MG63 (cell line): ENCODE data around the gene DEFB108B. TPM values are rescaled to one million over a fixed set of nuclear protein-coding genes. Genes with fewer than 3 reads are reported as not detected.
"Not testable (repeated sequence)": the region's sequence is repeated elsewhere in the genome, so short reads cannot be mapped to it uniquely, and the experiment has no call there.

Experiments
- DNase-seq: peaks from one replicate; pipeline ENCODE4 v3.0.0-alpha.2; 2020
- H3K27me3 ChIP-seq: fragments of 250-450 bp; sonication (Bioruptor Pico); 2 replicates; pipeline ENCODE4 v1.5.1; 2020; ENCODE audit warnings: mild to moderate bottlenecking, moderate library complexity
- H3K36me3 ChIP-seq: fragments of 250-450 bp; sonication (Bioruptor Pico); 2 replicates; pipeline ENCODE4 v1.5.1; 2020; ENCODE audit warnings: mild to moderate bottlenecking, moderate library complexity
- H3K4me3 ChIP-seq: fragments of 250-450 bp; sonication (Bioruptor Pico); 2 replicates; pipeline ENCODE4 v1.5.1; 2020; ENCODE audit warnings: mild to moderate bottlenecking, moderate library complexity
- H3K9me3 ChIP-seq: fragments of 250-450 bp; sonication (Bioruptor Pico); 2 replicates; pipeline ENCODE4 v1.5.1; 2020; ENCODE audit warnings: mild to moderate bottlenecking, moderate library complexity
- total RNA-seq: library from RNA; depleted of rRNA; stranded (reverse); fragments of >200 nt; shearing (Covaris generic); gene quantifications from 2 replicates; pipeline ENCODE4 v1.2.3, GENCODE V29; 2014; ENCODE audit warnings: low replicate concordance

Gene DEFB108B
- total RNA-seq, 1 experiment from 2014 or later = not detected

DNA sequence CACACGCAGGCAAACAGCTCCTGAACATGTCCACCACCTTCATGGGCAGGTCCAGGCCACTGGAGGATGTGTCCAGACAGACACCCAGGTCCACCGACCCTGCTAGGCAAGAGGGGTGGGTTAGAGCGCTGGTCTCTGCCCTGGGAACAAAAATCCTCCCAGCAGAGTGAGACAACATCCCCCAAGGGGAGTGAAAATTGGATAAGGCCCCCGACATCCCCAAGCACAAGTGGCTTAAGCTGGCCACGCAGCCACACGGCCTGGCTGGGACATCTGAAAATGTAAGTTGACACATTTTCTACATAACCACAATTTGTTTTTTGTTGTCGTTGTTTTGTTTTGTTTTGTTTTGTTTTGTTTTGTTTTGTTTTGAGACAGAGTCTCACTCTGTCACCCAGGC, 30.1 kb upstream of the DEFB108B start:
- H3K4me3 ChIP-seq, H3K36me3 ChIP-seq, DNase-seq, H3K9me3 ChIP-seq, H3K27me3 ChIP-seq: not testable (repeated sequence)

- not testable (repeated sequence) for H3K27me3 ChIP-seq
Measured at GRCh38 chr11:71804158-71804947, 28.6 kb upstream of the DEFB108B start.

DNA sequence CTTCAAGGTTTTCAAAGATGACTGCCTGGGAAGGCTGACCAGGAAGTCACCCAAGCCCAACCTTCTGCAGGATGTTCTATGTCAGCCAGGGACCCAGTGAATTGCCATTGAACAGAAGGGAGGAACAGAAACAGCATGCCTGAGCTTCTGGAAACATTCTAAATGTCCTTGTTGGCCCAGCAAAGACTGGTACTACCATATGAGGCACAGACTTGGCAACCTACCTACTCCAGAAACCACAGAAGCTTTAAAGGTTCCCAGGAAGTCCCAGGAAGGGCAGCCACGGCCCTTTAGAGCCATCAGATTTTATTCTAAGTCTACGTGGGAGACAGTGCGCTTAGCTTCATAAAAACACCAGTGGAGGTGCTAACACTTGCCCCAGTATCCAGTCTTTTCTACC, 20.5 kb upstream of the DEFB108B start:
- H3K36me3 ChIP-seq, H3K27me3 ChIP-seq, H3K4me3 ChIP-seq, H3K9me3 ChIP-seq: not testable (repeated sequence)
- DNase-seq = peak; percentile 17

More at GRCh38 chr11:71804158-71804947, 28.6 kb upstream of the DEFB108B start:
- H3K4me3 ChIP-seq, H3K9me3 ChIP-seq, H3K36me3 ChIP-seq, DNase-seq: not testable (repeated sequence)

GRCh38 chr11:71813481-71814355, 19.3 kb upstream of the DEFB108B start:
- H3K4me3 ChIP-seq = peak overlapping the region; percentile 49
- not testable (repeated sequence) for H3K9me3 ChIP-seq, H3K36me3 ChIP-seq, H3K27me3 ChIP-seq
- peak; percentile 70 for DNase-seq

- H3K4me3 ChIP-seq, H3K9me3 ChIP-seq, H3K27me3 ChIP-seq, H3K36me3 ChIP-seq, DNase-seq: not testable (repeated sequence)
Measured at GRCh38 chr11:71821539-71821938, 11.5 kb upstream of the DEFB108B start.

DNA sequence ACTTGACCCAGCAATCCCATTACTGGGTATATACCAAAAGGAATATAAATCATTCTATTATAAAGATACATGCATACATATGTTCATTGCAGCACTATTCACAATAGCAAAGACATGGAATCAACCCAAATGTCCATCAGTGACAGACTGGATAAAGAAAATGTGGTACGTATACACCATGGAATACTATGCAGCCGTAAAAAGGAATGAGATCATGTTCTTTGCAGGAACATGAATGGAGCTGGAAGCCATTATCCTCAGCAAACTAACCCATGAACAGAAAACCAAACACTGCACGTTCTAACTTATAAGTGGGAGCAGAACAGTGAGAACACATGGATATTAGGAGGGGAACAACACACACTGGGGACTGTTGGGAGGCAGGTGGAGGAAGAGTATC, 3.8 kb upstream of the DEFB108B start:
- H3K36me3 ChIP-seq, DNase-seq, H3K9me3 ChIP-seq, H3K27me3 ChIP-seq, H3K4me3 ChIP-seq: not testable (repeated sequence)

DNA sequence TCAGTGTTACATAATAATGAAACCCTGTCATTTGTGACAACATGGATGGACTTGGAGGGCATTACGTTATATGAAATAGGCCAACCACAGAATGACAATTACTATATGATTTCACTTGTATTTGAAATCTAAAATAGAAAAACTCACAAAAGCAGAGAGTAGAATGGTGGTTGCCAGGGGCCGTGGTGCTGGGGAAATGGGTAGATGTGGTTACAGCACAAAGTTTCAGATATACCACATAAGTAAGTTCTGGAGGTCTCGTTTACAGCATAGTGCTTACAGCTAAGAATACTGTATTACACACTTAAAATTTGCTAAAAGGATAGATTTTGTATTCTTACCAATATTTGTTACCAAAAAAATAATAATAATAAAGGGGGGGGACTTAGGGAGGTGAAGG, 3.3 kb upstream of the DEFB108B start:
- not testable (repeated sequence) for H3K9me3 ChIP-seq, H3K36me3 ChIP-seq, H3K27me3 ChIP-seq, DNase-seq, H3K4me3 ChIP-seq

DNA sequence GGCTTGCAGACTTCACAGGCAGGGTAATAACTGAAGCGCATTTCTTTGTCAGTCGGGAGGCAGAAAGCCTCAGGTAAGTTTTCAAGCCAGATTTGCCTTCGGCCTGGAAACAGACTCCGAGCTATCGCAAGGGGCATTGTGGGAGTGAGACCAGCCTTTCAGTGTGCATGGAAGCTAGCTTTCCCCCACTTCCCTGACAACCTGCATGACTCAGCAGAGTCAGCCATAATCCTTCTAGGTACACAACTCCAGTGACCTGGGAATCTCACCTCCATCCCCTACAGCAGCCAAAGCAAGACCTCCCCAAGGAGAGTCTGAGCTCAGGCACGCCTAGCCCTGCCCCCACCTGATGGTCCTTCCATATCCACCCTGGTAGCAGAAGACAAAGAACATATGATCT, 9.7 kb downstream of the DEFB108B start:
- DNase-seq, H3K9me3 ChIP-seq, H3K27me3 ChIP-seq, H3K4me3 ChIP-seq, H3K36me3 ChIP-seq: not testable (repeated sequence)

GRCh38 chr11:71843355-71843754, 10.4 kb downstream of the DEFB108B start:
- not testable (repeated sequence) for H3K36me3 ChIP-seq, DNase-seq, H3K4me3 ChIP-seq, H3K27me3 ChIP-seq, H3K9me3 ChIP-seq

DNA sequence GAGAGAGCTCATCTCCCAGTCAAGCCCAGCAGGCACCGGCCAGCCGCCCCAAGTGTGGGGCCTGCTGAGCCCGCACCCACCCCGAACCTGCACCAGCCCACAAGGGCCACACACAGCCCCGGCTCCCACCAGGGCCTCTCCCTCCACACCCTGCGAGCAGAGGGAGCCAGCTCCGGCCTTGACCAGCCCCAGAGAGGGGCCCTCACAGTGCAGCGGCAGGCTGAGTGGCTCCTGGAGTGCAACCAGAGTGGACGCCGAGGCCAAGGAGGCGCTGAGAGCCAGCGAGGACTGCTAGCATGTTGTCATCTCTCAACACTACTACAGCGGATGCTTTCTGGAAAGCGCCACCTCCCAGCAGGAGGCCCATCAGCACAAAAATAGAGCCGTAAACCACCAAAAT, 10.9 kb downstream of the DEFB108B start:
- Histone ChIP-seq H3K27me3 (no peaks in the 10 kb centered on the region), H3K36me3 (no peaks in the 10 kb centered on the region), H3K4me3 (no peak overlapping the region), H3K9me3 (no peaks in the 10 kb centered on the region)
- no peak for DNase-seq

- not testable (repeated sequence) for H3K27me3 ChIP-seq, H3K36me3 ChIP-seq, H3K9me3 ChIP-seq, H3K4me3 ChIP-seq, DNase-seq
Measured at GRCh38 chr11:71853895-71854294, 20.9 kb downstream of the DEFB108B start.

GRCh38 chr11:71855880-71856279, 22.9 kb downstream of the DEFB108B start:
- DNase-seq, H3K4me3 ChIP-seq, H3K9me3 ChIP-seq, H3K27me3 ChIP-seq, H3K36me3 ChIP-seq: not testable (repeated sequence)

DNA sequence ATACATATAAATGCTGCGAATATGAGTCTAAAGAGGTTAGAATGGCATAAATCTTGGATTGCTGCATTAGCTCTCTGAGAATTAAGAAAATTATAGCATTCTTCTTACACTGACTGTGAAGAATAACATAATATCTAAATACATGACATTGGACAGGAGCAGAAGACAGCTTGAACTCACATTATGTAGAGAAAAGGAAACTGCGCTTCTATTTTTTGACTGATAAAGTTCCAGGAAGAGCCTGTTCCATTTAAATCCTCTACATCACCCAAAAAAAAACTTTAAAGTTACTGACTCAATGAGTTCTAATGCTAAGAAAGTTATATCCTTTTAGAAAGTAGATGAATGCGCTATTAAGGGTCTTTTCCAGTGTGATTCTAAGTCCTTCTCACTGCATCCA, 27.8 kb downstream of the DEFB108B start:
- H3K36me3 ChIP-seq, H3K4me3 ChIP-seq, DNase-seq, H3K27me3 ChIP-seq, H3K9me3 ChIP-seq: not testable (repeated sequence)

DNA sequence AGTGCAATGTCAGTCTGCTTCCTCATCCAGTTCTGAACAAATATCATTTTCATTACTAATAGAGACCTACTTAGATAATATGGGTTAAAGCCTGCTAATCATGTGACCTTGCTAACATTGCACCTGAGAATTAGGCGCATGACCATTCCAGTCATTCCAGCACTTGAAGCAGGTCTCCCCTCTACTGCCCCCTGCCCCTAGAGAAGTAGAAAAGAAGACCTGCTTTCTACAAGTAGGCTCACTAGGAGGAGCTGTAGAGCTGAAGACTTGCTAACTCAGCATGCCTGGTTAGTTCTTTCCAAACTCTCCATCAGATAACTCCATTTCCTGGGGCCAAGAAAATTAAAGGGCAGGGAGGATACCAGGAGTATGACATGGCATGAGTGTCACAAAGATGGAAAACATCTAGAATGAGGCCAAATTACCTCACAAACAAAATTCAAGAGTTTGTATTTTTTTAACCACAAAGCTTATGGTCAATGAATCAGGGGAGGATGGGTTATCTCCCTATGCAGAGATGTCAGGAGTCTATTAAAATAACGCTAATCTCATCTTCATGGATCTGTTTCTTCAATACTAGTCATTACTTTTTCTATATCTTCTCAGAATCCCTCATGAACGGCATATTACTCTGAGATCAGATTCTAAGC, 31.1 kb downstream of the DEFB108B start:
- DNase-seq = peak; percentile 30
- not testable (repeated sequence) for H3K36me3 ChIP-seq, H3K27me3 ChIP-seq, H3K9me3 ChIP-seq, H3K4me3 ChIP-seq

- H3K4me3 ChIP-seq, H3K27me3 ChIP-seq, DNase-seq, H3K36me3 ChIP-seq, H3K9me3 ChIP-seq: not testable (repeated sequence)
Measured at GRCh38 chr11:71867209-71867608, 34.2 kb downstream of the DEFB108B start.

- H3K4me3 ChIP-seq, H3K27me3 ChIP-seq, H3K9me3 ChIP-seq, H3K36me3 ChIP-seq, DNase-seq: not testable (repeated sequence)
Measured at GRCh38 chr11:71869931-71870330, 36.9 kb downstream of the DEFB108B start.

GRCh38 chr11:71870661-71871060, 37.7 kb downstream of the DEFB108B start:
- H3K27me3 ChIP-seq, H3K36me3 ChIP-seq, H3K9me3 ChIP-seq, H3K4me3 ChIP-seq, DNase-seq: not testable (repeated sequence)
